ENCODE results near the gene CMIP.

Gene CMIP

DNA sequence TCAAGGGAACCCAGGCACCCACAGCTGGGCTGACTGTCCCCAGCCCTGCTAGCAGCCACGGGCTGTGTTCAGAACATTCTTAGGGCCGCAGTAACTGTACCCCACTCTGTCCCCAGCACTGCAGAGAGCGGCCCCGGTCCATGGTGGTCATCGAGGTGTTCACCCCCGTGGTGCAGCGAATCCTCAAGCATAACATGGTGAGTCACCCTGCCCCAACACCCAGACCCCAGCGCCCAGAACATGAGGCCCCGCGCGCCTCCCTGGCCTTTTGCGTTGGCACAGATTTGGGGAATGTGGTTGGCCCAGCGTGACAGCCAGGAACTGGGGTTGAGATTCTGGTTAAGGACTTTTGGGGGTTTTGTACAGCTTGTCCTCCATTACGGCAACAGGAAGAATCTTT, 219.5 kb downstream of the CMIP start:
- Histone ChIP-seq H2BK120ac (ENCODE audit: insufficient read depth, low read length, poor library complexity) (no peak overlapping the region), H3K14ac (ENCODE audit: low read length) (no peak overlapping the region), H3K4me3 (ENCODE audit: low read depth, low read length) (no peak overlapping the region), H2AK5ac (ENCODE audit: low read length) (no peak overlapping the region), H3K27me3 (ENCODE audit: insufficient read depth, low read length) (no peaks in the 10 kb centered on the region), H3K27ac (ENCODE audit: low read depth, low read length) (no peak overlapping the region), H3K4me2 (ENCODE audit: low read length) (no peak overlapping the region), H3K18ac (ENCODE audit: low read length) (no peak overlapping the region), H2BK12ac (ENCODE audit: low read length) (no peak overlapping the region), H2AFZ (ENCODE audit: insufficient read depth, low read length, poor library complexity) (no peak overlapping the region), H4K91ac (ENCODE audit: low read depth, low read length) (no peak overlapping the region), H3K4ac (ENCODE audit: low read depth, low read length) (no peak overlapping the region), H3K23ac (ENCODE audit: low read length) (no peak overlapping the region), H3K9me3 (ENCODE audit: insufficient read depth, low read depth, low read length) (no peaks in the 10 kb centered on the region), H3K4me1 (ENCODE audit: control insufficient read depth in 1 of 2, insufficient read depth in 2 of 2, low read length in 2 of 2) (peaks cover 0 to 2% of the 10 kb centered on the region in 2 experiments), H2BK5ac (ENCODE audit: low read depth, low read length, poor library complexity) (no peak overlapping the region), H3K79me2 (ENCODE audit: control insufficient read depth, insufficient read depth, low read length, poor library complexity) (no peaks in the 10 kb centered on the region), H3K9ac (ENCODE audit: low read length) (no peak overlapping the region), H3K36me3 (ENCODE audit: control insufficient read depth in 1 of 2, insufficient read depth in 2 of 2, low read length in 2 of 2) (peaks cover 52 to 68% of the 10 kb centered on the region in 2 experiments), H4K12ac (ENCODE audit: low read depth, low read length) (no peak overlapping the region), H4K8ac (ENCODE audit: low read depth, low read length) (no peak overlapping the region), H3K79me1 (ENCODE audit: low read length) (no peaks in the 10 kb centered on the region)
- whole genome bisulfite sequencing (ENCODE audit: extremely low coverage, insufficient coverage, insufficient read length) = no CpG with 5 or more reads among the region's 14 CpGs
- DNase-seq = no peak

DNA sequence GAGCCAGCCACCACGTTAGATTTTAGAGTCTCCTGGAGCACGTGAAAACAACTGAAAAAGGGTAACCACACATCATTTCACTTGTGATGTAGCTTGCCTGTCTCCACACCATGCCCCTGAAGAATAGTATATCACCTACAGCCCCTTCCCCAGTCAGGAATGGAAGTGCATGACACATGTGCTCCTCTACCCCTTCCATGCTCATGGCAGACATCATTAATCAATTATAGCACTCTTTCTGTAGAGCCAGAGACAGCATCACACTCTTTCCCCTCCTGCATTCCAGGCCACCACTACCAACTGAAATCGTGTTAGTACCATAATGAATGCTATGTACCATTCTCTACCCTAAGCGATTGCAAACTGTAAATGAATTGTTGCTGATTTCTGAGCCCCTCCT, 221.0 kb downstream of the CMIP start:
- H3K4me2 ChIP-seq (ENCODE audit: low read length) = no peak overlapping the region
- H3K4ac ChIP-seq (ENCODE audit: low read depth, low read length) = no peak overlapping the region
- no peak overlapping the region for H2BK120ac ChIP-seq (ENCODE audit: insufficient read depth, low read length, poor library complexity)
- peaks cover 2% of the 10 kb centered on the region for H3K9me3 ChIP-seq (ENCODE audit: insufficient read depth, low read depth, low read length)
- H2BK12ac ChIP-seq (ENCODE audit: low read length) = no peak overlapping the region
- no peak overlapping the region for H3K14ac ChIP-seq (ENCODE audit: low read length)
- H3K4me3 ChIP-seq (ENCODE audit: low read depth, low read length) = no peak overlapping the region
- H3K9ac ChIP-seq (ENCODE audit: low read length) = no peak overlapping the region
- DNase-seq = no peak
- H4K8ac ChIP-seq (ENCODE audit: low read depth, low read length) = no peak overlapping the region
- H3K4me1 ChIP-seq (ENCODE audit: control insufficient read depth in 1 of 2, insufficient read depth in 2 of 2, low read length in 2 of 2) = peaks cover 0 to 2% of the 10 kb centered on the region in 2 experiments
- no peak overlapping the region for H3K18ac ChIP-seq (ENCODE audit: low read length)
- peaks cover 62 to 76% of the 10 kb centered on the region in 2 experiments for H3K36me3 ChIP-seq (ENCODE audit: control insufficient read depth in 1 of 2, insufficient read depth in 2 of 2, low read length in 2 of 2)
- no peak overlapping the region for H2AK5ac ChIP-seq (ENCODE audit: low read length)
- no peak overlapping the region for H3K27ac ChIP-seq (ENCODE audit: low read depth, low read length)
- no CpG with 5 or more reads among the region's 4 CpGs for WGBS (ENCODE audit: extremely low coverage, insufficient coverage, insufficient read length)
- H3K27me3 ChIP-seq (ENCODE audit: insufficient read depth, low read length) = no peaks in the 10 kb centered on the region
- no peak overlapping the region for H3K23ac ChIP-seq (ENCODE audit: low read length)
- H3K79me1 ChIP-seq (ENCODE audit: low read length) = no peaks in the 10 kb centered on the region
- no peaks in the 10 kb centered on the region for H3K79me2 ChIP-seq (ENCODE audit: control insufficient read depth, insufficient read depth, low read length, poor library complexity)
- no peak overlapping the region for H4K91ac ChIP-seq (ENCODE audit: low read depth, low read length)
- H4K12ac ChIP-seq (ENCODE audit: low read depth, low read length) = no peak overlapping the region
- no peak overlapping the region for H2AFZ ChIP-seq (ENCODE audit: insufficient read depth, low read length, poor library complexity)
- H2BK5ac ChIP-seq (ENCODE audit: low read depth, low read length, poor library complexity) = no peak overlapping the region

DNA sequence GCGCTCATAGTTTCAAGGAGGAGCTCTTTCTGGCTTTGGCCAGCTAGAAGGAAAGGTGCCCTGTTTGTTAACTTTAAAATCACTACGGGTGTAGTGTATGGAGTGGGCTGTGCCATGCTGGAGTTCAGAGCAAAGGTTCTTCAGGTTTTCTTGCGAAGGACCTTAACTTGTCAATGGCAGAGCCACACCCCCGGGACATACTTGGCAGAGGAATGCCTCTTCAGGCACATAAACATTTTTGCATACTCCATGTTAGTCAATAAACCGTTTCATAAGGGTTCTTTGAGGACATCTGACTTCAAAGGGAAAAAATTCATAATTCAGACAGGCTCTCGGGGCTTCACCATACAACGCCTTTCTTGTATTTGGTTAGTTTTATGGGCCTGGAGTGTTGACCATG, 221.5 kb downstream of the CMIP start:
- no peaks in the 10 kb centered on the region for H3K27me3 ChIP-seq (ENCODE audit: insufficient read depth, low read length)
- no peaks in the 10 kb centered on the region for H3K79me2 ChIP-seq (ENCODE audit: control insufficient read depth, insufficient read depth, low read length, poor library complexity)
- H3K18ac ChIP-seq (ENCODE audit: low read length) = no peak overlapping the region
- no peak overlapping the region for H3K4me3 ChIP-seq (ENCODE audit: low read depth, low read length)
- no peak overlapping the region for H4K91ac ChIP-seq (ENCODE audit: low read depth, low read length)
- no peak overlapping the region for H3K4me2 ChIP-seq (ENCODE audit: low read length)
- H3K9ac ChIP-seq (ENCODE audit: low read length) = no peak overlapping the region
- H3K9me3 ChIP-seq (ENCODE audit: insufficient read depth, low read depth, low read length) = peaks cover 2% of the 10 kb centered on the region
- no peak overlapping the region for H2AK5ac ChIP-seq (ENCODE audit: low read length)
- H2BK120ac ChIP-seq (ENCODE audit: insufficient read depth, low read length, poor library complexity) = no peak overlapping the region
- H3K79me1 ChIP-seq (ENCODE audit: low read length) = no peaks in the 10 kb centered on the region
- no peak overlapping the region for H4K8ac ChIP-seq (ENCODE audit: low read depth, low read length)
- no CpG with 5 or more reads among the region's 7 CpGs for WGBS (ENCODE audit: extremely low coverage, insufficient coverage, insufficient read length)
- DNase-seq = no peak
- peaks cover 0 to 2% of the 10 kb centered on the region in 2 experiments for H3K4me1 ChIP-seq (ENCODE audit: control insufficient read depth in 1 of 2, insufficient read depth in 2 of 2, low read length in 2 of 2)
- no peak overlapping the region for H3K27ac ChIP-seq (ENCODE audit: low read depth, low read length)
- no peak overlapping the region for H4K12ac ChIP-seq (ENCODE audit: low read depth, low read length)
- no peak overlapping the region for H2AFZ ChIP-seq (ENCODE audit: insufficient read depth, low read length, poor library complexity)
- H2BK12ac ChIP-seq (ENCODE audit: low read length) = no peak overlapping the region
- H3K4ac ChIP-seq (ENCODE audit: low read depth, low read length) = no peak overlapping the region
- H3K14ac ChIP-seq (ENCODE audit: low read length) = no peak overlapping the region
- H3K23ac ChIP-seq (ENCODE audit: low read length) = no peak overlapping the region
- no peak overlapping the region for H2BK5ac ChIP-seq (ENCODE audit: low read depth, low read length, poor library complexity)
- peaks cover 59 to 74% of the 10 kb centered on the region in 2 experiments for H3K36me3 ChIP-seq (ENCODE audit: control insufficient read depth in 1 of 2, insufficient read depth in 2 of 2, low read length in 2 of 2)

DNA sequence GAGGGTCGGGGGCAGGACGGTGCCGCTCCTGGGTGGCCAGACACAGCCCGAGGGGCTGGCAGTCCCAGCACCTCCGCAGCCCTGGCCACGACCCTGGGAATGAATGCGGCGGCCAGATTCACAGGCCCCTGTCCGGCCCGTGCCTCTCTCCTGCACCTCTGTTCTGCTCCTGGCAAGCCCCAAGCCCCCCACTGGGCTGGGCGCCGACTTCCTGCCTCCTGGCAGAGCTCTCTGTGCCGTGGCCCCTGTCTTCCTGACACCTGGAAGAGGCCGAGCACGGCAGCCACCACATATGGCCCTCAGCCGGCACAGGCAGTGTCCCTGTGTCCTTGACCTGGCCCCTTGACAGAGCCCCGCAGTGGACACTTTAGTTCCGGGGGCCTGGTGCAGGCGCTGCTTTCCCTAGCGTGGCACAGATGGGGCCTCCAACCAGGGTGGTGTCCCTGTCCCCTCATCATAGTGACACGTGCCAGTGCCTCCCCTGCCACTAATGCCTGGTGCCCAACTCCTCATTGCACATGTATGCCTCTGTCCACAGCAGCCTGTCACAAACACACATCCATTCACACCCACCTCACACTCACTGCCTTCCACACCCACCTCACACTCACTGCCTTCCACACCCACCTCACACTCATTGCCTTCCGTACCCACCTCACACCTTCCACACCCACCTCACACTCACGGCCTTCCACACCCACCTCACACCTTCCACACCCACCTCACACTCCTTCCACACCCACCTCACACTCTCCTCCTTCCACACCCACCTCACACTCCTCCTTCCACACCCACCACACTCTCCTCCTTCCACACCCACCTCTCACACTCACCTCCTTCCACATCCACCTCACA, 223.9 kb downstream of the CMIP start:
- Histone ChIP-seq H3K9me3 (ENCODE audit: insufficient read depth, low read depth, low read length) (peaks cover 2% of the 10 kb centered on the region), H3K9ac (ENCODE audit: low read length) (no peak overlapping the region), H3K4me1 (ENCODE audit: control insufficient read depth in 1 of 2, insufficient read depth in 2 of 2, low read length in 2 of 2) (peaks cover 0 to 2% of the 10 kb centered on the region in 2 experiments), H4K8ac (ENCODE audit: low read depth, low read length) (peak overlapping the region; percentile 30), H3K79me2 (ENCODE audit: control insufficient read depth, insufficient read depth, low read length, poor library complexity) (no peaks in the 10 kb centered on the region), H2BK12ac (ENCODE audit: low read length) (no peak overlapping the region), H3K79me1 (ENCODE audit: low read length) (no peaks in the 10 kb centered on the region), H3K4ac (ENCODE audit: low read depth, low read length) (no peak overlapping the region), H2BK5ac (ENCODE audit: low read depth, low read length, poor library complexity) (no peak overlapping the region), H3K27ac (ENCODE audit: low read depth, low read length) (no peak overlapping the region), H3K4me3 (ENCODE audit: low read depth, low read length) (peak overlapping the region; percentile 47), H3K27me3 (ENCODE audit: insufficient read depth, low read length) (no peaks in the 10 kb centered on the region), H2AFZ (ENCODE audit: insufficient read depth, low read length, poor library complexity) (no peak overlapping the region), H3K14ac (ENCODE audit: low read length) (no peak overlapping the region), H3K36me3 (ENCODE audit: control insufficient read depth in 1 of 2, insufficient read depth in 2 of 2, low read length in 2 of 2) (peaks cover 63 to 73% of the 10 kb centered on the region in 2 experiments), H2BK120ac (ENCODE audit: insufficient read depth, low read length, poor library complexity) (no peak overlapping the region), H3K4me2 (ENCODE audit: low read length) (no peak overlapping the region), H3K23ac (ENCODE audit: low read length) (no peak overlapping the region), H4K12ac (ENCODE audit: low read depth, low read length) (no peak overlapping the region), H2AK5ac (ENCODE audit: low read length) (no peak overlapping the region), H4K91ac (ENCODE audit: low read depth, low read length) (no peak overlapping the region), H3K18ac (ENCODE audit: low read length) (no peak overlapping the region)
- peak in 1 of 2 donors; percentile 24 for DNase-seq
- no CpG with 5 or more reads among the region's 23 CpGs for WGBS (ENCODE audit: extremely low coverage, insufficient coverage, insufficient read length)

Data from trophoblast cell (in vitro differentiated cells and primary cell).